ENCODE data around the gene MED27.

MED27 gene

GRCh38 chr9:131873891-131874440 lies 205.7 kb downstream of the MED27 start:
- no peak for FAIRE-seq

- FAIRE-seq = no peak
These were observed 206.3 kb downstream of the MED27 start for GRCh38 chr9:131873335-131873734.

- FAIRE-seq = no peak
These were observed 207.0 kb downstream of the MED27 start for GRCh38 chr9:131872702-131873101.

GRCh38 chr9:131872006-131872405 lies 207.7 kb downstream of the MED27 start:
- FAIRE-seq = no peak

GRCh38 chr9:131870156-131870555 lies 209.5 kb downstream of the MED27 start:
- no peak for FAIRE-seq

GRCh38 chr9:131869348-131869747 lies 210.3 kb downstream of the MED27 start:
- no peak for FAIRE-seq

- FAIRE-seq = no peak
These were observed 210.9 kb downstream of the MED27 start for GRCh38 chr9:131868766-131869165.

GRCh38 chr9:131867611-131868192 lies 212.0 kb downstream of the MED27 start:
- FAIRE-seq = no peak

- no peak for FAIRE-seq
These were observed 214.0 kb downstream of the MED27 start for GRCh38 chr9:131865446-131866195.

- FAIRE-seq = no peak
These were observed 215.1 kb downstream of the MED27 start for GRCh38 chr9:131864531-131864930.

GRCh38 chr9:131863306-131863896 lies 216.3 kb downstream of the MED27 start:
- FAIRE-seq = no peak

- no peak for FAIRE-seq
These were observed 217.4 kb downstream of the MED27 start for GRCh38 chr9:131862261-131862660.

- FAIRE-seq = no peak
These were observed 219.2 kb downstream of the MED27 start for GRCh38 chr9:131860430-131860829.

GRCh38 chr9:131858147-131858546 lies 221.5 kb downstream of the MED27 start:
- FAIRE-seq = no peak

GRCh38 chr9:131856105-131856504 lies 223.6 kb downstream of the MED27 start:
- no peak for FAIRE-seq

GRCh38 chr9:131854896-131855613 lies 224.6 kb downstream of the MED27 start:
- FAIRE-seq = no peak

- FAIRE-seq = no peak
These were observed 225.3 kb downstream of the MED27 start for GRCh38 chr9:131854334-131854733.

- no peak for FAIRE-seq
These were observed 226.2 kb downstream of the MED27 start for GRCh38 chr9:131853434-131853833.

GRCh38 chr9:131851414-131851813 lies 228.3 kb downstream of the MED27 start:
- no peak for FAIRE-seq

- no peak for FAIRE-seq
These were observed 230.3 kb downstream of the MED27 start for GRCh38 chr9:131849391-131849790.

- no peak for FAIRE-seq
These were observed 231.0 kb downstream of the MED27 start for GRCh38 chr9:131848570-131849160.

- FAIRE-seq = no peak
These were observed 231.9 kb downstream of the MED27 start for GRCh38 chr9:131847665-131848354.

All from A204.1 (cell line).